Subcutaneous abdominal adipose tissue (tissue), 5 donors: ENCODE measurements around the gene CRB3.

Source experiments
- H3K27ac ChIP-seq: one replicate; pipeline ENCODE4 v1.7.0; 2013; ENCODE audit warnings: low read depth, mild to moderate bottlenecking, inconsistent platforms, low read length, moderate library complexity
- H3K27me3 ChIP-seq, 5 donors: one replicate each; pipeline ENCODE4 v1.7.0; 2013; ENCODE audit warnings: low read length in 5 of 5, inconsistent platforms in 1 of 5; ENCODE audit not compliant: control insufficient read depth in 5 of 5, insufficient read depth in 4 of 5
- H3K36me3 ChIP-seq, 5 donors: one replicate each; pipeline ENCODE4 v1.7.0; 2013; ENCODE audit warnings: low read length in 5 of 5; ENCODE audit not compliant: control insufficient read depth in 5 of 5, insufficient read depth in 5 of 5
- H3K4me1 ChIP-seq, 5 donors: one replicate each; pipeline ENCODE4 v1.7.0; 2013; ENCODE audit warnings: low read length in 5 of 5, mild to moderate bottlenecking in 3 of 5, moderate library complexity in 1 of 5; ENCODE audit not compliant: control insufficient read depth in 5 of 5, insufficient read depth in 5 of 5
- H3K4me3 ChIP-seq, 5 donors: one replicate each; pipeline ENCODE4 v1.7.0; 2013; ENCODE audit warnings: low read length in 5 of 5, low read depth in 1 of 5
- H3K9ac ChIP-seq, 5 donors: one replicate each; pipeline ENCODE4 v1.7.0; 2013; ENCODE audit warnings: low read length in 5 of 5, mild to moderate bottlenecking in 4 of 5, moderate library complexity in 3 of 5
- H3K9me3 ChIP-seq, 5 donors: one replicate each; pipeline ENCODE4 v1.7.0; 2013; ENCODE audit warnings: low read length in 5 of 5; ENCODE audit not compliant: control insufficient read depth in 5 of 5
- donor health status: healthy.
- donor health status: healthy.
- donor health status: healthy.
- donor health status: healthy.
- donor health status: healthy.

The CRB3 gene

DNA sequence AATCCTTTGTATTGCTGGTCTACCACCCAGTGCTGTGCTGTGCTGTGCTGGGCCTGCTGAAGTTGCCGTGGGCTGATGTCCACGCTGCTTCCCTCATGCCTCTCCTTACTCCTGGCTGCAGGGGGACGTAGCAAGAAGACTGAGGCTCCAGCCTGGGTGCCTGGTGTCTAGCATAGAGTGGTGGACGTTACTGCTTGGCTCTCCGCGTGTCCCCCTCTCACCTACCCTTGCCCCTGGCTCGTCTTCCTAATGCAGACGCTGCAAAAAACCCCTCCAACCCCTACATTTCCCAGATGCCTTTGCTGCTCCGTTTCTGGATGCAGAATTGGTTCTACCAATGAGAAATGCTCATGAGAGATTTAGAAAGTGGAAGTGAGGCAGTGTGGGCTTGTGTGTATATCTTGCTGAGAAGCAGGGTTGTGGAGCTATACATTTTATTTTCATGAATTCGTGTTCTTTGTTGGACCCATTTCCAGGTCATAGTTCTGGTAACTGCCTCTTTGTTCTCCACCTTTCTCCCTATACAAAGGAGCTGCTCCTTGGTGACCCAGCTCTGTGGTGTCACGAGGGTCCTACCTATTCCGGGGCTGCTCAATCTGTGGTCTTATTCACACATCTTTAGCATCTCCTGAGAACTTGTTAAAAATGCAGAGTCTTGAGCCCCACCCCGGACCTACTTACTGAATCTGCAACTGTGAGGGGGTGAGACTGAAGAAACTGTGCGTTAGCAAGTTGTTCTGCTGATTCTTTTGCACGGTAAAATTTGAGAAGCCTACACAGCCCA is 25.4 kb downstream of the CRB3 start:
- H3K4me3 ChIP-seq, result no peak overlapping the region
- peaks cover 5 to 14% (median 11%) of the 10 kb centered on the region in 5 donors for H3K9me3 ChIP-seq
- peaks cover 0 to 2% (median 0%) of the 10 kb centered on the region in 5 donors for H3K27me3 ChIP-seq
- no peak overlapping the region for H3K27ac ChIP-seq
- H3K36me3 ChIP-seq, result no peaks in the 10 kb centered on the region
- H3K4me1 ChIP-seq, result no peaks in the 10 kb centered on the region
- no peak overlapping the region for H3K9ac ChIP-seq

DNA sequence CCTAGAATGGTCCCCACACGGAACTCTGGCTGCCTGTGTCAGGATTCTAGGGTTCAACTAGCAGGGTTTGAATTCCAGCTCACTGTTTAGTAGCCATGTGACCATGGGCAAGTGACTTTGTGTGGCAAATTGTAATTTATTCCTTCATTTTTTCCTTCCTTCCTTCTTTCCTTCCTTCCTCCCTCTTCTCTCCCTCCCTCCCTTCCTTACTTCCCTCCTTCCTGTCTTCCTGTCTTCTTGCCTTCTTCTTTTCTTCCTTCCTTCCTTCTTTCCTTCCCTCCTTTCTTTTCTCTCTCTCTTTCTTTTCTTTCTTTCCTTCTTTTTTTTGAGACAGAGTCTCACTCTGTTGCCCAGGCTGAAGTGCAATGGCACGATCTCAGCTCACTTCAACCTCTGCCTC is 26.1 kb downstream of the CRB3 start:
- no peaks in the 10 kb centered on the region for H3K36me3 ChIP-seq
- H3K9ac ChIP-seq, result no peak overlapping the region
- no peak overlapping the region for H3K4me3 ChIP-seq
- H3K27ac ChIP-seq, result no peak overlapping the region
- peaks cover 0 to 3% (median 0%) of the 10 kb centered on the region in 5 donors for H3K27me3 ChIP-seq
- H3K4me1 ChIP-seq, result no peaks in the 10 kb centered on the region
- peaks cover 5 to 14% (median 11%) of the 10 kb centered on the region in 5 donors for H3K9me3 ChIP-seq

DNA sequence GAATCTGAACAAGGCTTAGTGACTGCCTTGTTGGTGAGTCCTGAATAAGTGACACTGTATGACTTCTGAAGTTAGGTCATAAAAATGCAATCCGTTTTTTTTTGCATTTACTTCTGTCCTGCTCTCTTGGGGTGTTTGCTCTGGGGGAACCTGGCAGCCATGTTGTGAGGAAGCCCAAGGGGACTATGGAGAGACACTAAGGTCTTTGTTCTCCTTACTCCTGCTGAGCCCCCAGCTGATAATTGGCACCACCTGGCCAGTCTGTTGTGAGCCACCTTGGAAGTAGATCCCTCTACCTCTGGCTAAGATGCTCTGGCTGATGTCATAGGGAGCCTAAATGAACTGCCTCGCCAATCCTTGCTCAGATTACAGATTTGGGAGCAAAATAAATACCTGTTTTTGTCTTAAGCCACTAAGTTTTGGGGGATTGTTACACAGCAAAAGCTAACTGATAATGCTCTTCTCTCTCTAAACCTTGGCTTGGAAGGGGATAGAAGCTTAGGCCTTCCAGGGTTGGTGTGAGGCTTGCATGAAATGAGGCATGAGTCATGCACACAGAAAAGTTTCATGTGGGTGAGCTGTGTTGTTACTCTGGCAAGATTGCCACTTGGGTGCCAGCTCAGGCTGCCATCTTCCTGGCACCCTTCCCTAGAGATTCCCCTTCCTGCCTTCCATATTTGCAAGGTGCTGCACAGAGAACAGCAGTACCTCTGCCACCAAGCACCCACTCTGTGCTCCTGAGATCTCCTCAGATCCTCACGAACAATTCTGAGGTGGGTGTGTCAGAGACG is 27.9 kb downstream of the CRB3 start:
- Histone ChIP-seq H3K27ac (no peak overlapping the region), H3K4me3 (no peak overlapping the region), H3K36me3 (no peaks in the 10 kb centered on the region), H3K9ac (no peak overlapping the region), H3K9me3 (peaks cover 5 to 14% (median 11%) of the 10 kb centered on the region in 5 donors), H3K27me3 (peaks cover 0 to 3% (median 0%) of the 10 kb centered on the region in 5 donors), H3K4me1 (no peaks in the 10 kb centered on the region)

DNA sequence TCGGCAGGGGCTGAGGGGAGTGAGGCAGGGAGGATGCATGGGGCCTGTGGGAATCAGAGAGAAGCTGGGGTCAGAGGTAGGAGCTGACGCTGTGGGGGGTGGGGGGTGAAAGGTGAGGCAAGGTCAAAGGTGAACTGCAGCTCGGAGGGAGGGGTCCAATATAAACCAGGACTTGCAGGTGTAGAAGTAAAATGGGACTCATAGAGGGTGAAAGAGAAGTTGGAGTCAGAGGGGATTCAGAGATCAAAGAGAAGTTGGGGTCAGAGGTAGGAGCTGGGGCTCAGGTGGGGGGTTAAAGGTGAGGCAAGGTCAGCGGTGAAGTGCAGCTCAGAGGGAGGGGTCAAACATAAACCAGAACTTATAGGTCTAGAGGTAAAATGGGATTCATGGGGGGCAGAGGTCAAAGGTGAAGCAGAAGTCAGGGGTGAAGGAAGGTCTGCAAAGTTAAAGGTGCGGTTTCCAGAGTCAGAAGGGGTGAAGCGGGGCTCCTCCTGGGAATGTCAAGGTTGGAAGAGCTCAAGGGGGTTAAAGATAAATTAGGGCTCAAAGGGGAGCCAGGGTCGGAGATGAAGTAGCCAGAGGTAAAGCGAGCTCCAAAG is 30.5 kb downstream of the CRB3 start:
- peaks cover 0 to 7% (median 3%) of the 10 kb centered on the region in 5 donors for H3K27me3 ChIP-seq
- no peak overlapping the region for H3K4me3 ChIP-seq
- no peak overlapping the region for H3K27ac ChIP-seq
- peaks cover 5 to 14% (median 11%) of the 10 kb centered on the region in 5 donors for H3K9me3 ChIP-seq
- no peak overlapping the region for H3K9ac ChIP-seq
- H3K4me1 ChIP-seq, result no peaks in the 10 kb centered on the region
- no peaks in the 10 kb centered on the region for H3K36me3 ChIP-seq

DNA sequence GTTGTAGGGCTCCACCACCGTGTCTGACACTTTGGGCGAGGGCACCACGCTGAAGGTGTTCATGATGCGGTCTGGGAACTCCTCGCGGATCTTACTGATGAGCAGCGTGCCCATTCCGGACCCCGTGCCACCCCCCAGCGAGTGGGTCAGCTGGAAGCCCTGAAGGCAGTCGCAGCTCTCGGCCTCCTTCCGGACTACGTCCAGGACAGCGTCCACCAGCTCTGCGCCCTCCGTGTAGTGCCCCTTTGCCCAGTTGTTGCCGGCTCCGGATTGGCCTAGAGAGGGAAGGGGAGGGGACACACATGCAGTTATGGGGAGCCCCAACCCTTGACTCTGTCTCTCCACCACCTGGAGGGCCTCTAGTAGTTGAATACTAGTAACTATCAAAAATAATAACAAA is 31.9 kb downstream of the CRB3 start:
- Histone ChIP-seq H3K4me1 (no peaks in the 10 kb centered on the region), H3K27me3 (peaks cover 3 to 10% (median 8%) of the 10 kb centered on the region in 5 donors), H3K9ac (no peak overlapping the region), H3K36me3 (no peaks in the 10 kb centered on the region), H3K4me3 (no peak overlapping the region), H3K27ac (no peak overlapping the region), H3K9me3 (peaks cover 5 to 14% (median 11%) of the 10 kb centered on the region in 5 donors)

DNA sequence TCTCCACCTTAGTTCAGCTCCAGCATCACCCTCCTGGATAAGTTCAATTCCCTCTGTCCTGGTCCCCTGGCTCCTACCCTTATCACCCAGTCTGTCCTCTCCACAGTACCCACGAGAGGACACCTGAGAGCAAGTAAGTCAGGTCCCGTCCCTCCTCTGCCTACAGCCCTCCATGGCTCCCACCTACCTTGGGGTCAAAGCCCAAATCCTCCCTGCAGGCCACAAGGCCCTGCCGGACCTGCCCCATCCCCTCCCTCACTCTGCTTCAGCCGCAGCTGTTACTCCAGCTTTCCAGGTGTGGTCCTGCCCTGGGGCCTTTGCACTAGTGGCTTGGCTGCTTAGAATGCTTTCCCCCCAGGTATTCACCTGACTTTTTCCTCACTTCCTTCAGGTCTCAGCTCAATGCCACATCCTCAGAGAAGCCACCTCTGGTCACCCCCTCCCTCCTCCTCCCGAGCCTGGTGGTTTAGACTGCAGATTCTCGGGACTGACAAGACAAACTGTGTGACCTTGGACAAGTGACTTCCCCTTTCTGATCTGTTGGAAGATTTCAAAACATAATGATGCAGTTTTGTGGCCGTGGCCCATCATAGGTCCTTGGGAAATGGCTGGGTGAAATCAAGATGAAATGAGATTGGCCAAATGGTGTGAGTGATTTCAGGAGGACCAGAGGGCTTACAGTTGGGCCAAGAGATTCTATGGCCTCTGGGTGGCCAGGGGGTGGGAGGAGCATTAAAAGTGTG is 34.4 kb downstream of the CRB3 start:
- Histone ChIP-seq H3K4me3 (no peak overlapping the region), H3K4me1 (peaks cover 0 to 12% (median 6%) of the 10 kb centered on the region in 5 donors), H3K9me3 (no peaks in the 10 kb centered on the region), H3K9ac (no peak overlapping the region), H3K27me3 (peaks cover 16 to 30% (median 24%) of the 10 kb centered on the region in 5 donors), H3K36me3 (no peaks in the 10 kb centered on the region), H3K27ac (no peak overlapping the region)

DNA sequence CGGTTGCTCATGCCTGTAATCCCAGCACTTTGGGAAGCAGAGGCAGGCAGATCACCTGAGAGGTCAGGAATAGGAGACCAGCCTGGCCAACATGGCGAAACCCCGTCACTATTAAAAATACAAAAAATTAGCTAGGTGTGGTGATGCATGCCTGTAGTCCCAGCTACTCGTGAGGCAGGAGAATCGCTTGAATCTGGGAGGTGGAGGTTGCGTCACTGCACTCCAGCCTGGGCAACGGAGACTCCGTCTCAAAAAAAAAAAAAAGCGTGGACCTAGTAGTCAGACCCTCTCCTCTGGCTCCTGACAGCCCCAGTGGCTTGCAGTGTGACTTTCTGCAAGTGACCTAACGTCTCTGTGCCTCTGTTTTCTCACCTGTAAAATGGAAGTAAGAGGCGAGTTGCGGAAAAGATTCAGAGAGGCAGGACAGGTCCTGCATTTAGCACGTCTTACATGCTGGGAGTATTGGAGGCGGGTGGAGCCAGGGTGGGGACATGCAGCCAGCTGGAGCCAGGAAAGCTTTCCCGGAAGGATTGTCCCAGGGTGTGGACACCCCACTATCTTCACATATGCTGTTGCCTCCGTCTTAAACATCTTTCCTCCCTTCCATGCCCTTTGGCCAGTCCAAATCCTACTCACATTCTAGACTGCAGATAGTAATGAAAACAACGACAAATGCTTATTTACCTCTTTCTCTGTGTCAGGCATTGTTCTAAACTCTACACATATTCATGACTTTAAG is 35.1 kb downstream of the CRB3 start:
- Histone ChIP-seq H3K4me3 (no peak overlapping the region), H3K36me3 (no peaks in the 10 kb centered on the region), H3K9me3 (no peaks in the 10 kb centered on the region), H3K27me3 (peaks cover 16 to 35% (median 26%) of the 10 kb centered on the region in 5 donors), H3K4me1 (peaks cover 0 to 12% (median 6%) of the 10 kb centered on the region in 5 donors), H3K9ac (no peak overlapping the region), H3K27ac (no peak overlapping the region)

DNA sequence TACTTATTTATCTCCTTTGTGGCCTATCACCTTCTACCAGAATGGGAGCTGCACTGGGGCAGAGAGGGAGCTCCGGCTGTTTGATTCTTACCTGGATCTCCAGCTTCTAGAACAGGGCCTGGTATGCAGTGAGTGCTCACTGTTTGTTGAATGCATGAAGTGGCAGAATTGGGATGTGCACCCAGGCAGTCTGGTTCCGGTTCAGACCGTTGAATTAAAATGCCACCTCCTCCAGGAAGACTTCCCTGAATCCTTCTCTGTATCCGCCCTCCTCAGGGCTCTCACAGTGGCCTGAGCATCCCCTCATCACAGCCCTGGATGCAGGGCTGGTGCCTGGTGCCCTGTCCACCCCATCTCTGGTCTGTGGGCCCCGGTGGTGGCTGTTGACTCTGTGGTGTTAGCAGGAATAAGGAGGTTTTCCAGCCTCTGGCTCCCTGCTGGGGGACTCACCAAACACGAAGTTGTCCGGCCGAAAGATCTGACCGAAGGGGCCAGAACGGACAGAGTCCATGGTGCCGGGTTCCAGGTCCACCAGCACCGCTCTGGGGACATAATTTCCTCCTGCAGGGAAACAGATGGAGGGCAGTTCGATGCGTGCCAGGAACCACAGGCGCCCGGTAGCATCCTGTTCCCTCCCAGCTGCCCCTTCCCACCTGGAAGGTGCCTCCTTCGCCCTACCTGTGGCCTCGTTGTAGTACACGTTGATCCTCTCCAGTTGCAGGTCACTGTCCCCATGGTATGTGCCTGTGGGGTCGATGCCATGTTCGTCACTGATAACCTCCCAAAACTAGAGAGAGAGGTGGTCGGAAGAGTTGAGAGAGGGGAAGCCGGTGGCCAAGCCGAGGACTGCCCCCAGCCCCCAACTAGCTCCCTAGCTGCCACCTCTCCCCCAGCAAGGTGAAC is 37.0 kb downstream of the CRB3 start:
- peaks cover 0 to 12% (median 6%) of the 10 kb centered on the region in 5 donors for H3K4me1 ChIP-seq
- H3K9ac ChIP-seq, result no peak overlapping the region
- H3K36me3 ChIP-seq, result no peaks in the 10 kb centered on the region
- peaks cover 16 to 32% (median 28%) of the 10 kb centered on the region in 5 donors for H3K27me3 ChIP-seq
- no peak overlapping the region for H3K27ac ChIP-seq
- H3K9me3 ChIP-seq, result no peaks in the 10 kb centered on the region
- peak overlapping the region in 1 of 5 donors; percentile 51 for H3K4me3 ChIP-seq
